H1 (cell line): ENCODE data around the gene ACRBP. TPM values are rescaled to one million over a fixed set of nuclear protein-coding genes. Genes with fewer than 3 reads are reported as not detected.

Experiments
- MAFK ChIP-seq: IDR thresholded peaks from 2 replicates; pipeline ENCODE4 v1.6.1; 2012; ENCODE audit warnings: low read depth, mild to moderate bottlenecking, improper control_type of control experiment, low read length
- POU5F1 ChIP-seq: IDR thresholded peaks from 2 replicates; pipeline ENCODE4 v1.6.1; 2011; ENCODE audit warnings: low read depth, mild to moderate bottlenecking, low read length, moderate library complexity
- polyA plus RNA-seq, 7 experiments: library from polyadenylated mRNA; depleted of rRNA in 3 of 7; stranded (reverse) in 5 of 7; unstranded in 2 of 7; fragments of >200 nt in 5 of 7; fragments of 200-250 nt in 2 of 7; gene quantifications; 1 replicate in 5 of 7; 2 replicates in 1 of 7; 4 replicates in 1 of 7; pipeline versions ENCODE4 v1.2.1 to v1.2.3, GENCODE V29; 2011 to 2013; ENCODE audit warnings: missing spikeins in 2 of 7, mixed read lengths in 2 of 7
- total RNA-seq: library from RNA; stranded (reverse); fragmentation: NEBNext Ultra II Directional; extraction: Animal tissue kit (Norgen Biotek cat#: 25700); gene quantifications from 2 replicates; pipeline ENCODE4 v1.2.1, GENCODE V29; 2021

ACRBP gene
- total and polyA plus RNA-seq, 2 of the 8 experiments (the other 6 are each of a cell fraction or from before 2014, with no cell fraction given) = 0.80 to 5.2 TPM

- TF ChIP-seq MAFK (no peak), POU5F1 (no peak)
These were observed 44.1 kb downstream of the ACRBP start (continued) for GRCh38 chr12:6603095-6603567.
